ENCODE measurements around the gene ABLIM1.

The ABLIM1 gene

GRCh38 chr10:114489521-114490310 lies 168.4 kb downstream of the ABLIM1 start:
- no peak for DNase-seq (ENCODE audit: low spot score)

- no peak for DNase-seq (ENCODE audit: low spot score)
Observed at GRCh38 chr10:114487815-114488536, 170.1 kb downstream of the ABLIM1 start.

- no peak for DNase-seq (ENCODE audit: low spot score)
Observed at GRCh38 chr10:114486938-114487814, 170.9 kb downstream of the ABLIM1 start.

- no peak for DNase-seq (ENCODE audit: low spot score)
Observed at GRCh38 chr10:114485696-114486400, 172.2 kb downstream of the ABLIM1 start.

- DNase-seq (ENCODE audit: low spot score), result no peak
Observed at GRCh38 chr10:114483575-114483974, 174.5 kb downstream of the ABLIM1 start.

- no peak for DNase-seq (ENCODE audit: low spot score)
Observed at GRCh38 chr10:114482480-114483304, 175.4 kb downstream of the ABLIM1 start.

DNA sequence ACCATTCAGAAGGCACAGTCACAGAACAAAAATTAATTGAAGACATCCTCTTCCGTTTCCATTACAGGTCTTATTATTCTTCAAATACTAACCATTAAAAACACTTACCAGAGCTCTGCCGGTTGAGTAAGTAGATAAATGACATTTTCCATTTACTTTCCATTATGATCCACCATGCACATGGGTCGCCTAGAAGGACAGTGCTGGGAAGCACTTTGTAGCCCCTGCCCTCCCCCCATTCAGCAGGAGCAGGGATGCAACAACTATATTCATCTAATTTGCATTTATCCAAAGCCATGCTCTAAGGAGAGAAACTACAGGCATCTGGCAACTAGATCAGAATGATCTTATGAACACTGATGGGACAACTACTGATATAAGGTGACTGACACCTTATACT lies 177.0 kb downstream of the ABLIM1 start:
- DNase-seq (ENCODE audit: low spot score), result no peak

GRCh38 chr10:114479836-114480235 lies 178.2 kb downstream of the ABLIM1 start:
- no peak for DNase-seq (ENCODE audit: low spot score)

DNA sequence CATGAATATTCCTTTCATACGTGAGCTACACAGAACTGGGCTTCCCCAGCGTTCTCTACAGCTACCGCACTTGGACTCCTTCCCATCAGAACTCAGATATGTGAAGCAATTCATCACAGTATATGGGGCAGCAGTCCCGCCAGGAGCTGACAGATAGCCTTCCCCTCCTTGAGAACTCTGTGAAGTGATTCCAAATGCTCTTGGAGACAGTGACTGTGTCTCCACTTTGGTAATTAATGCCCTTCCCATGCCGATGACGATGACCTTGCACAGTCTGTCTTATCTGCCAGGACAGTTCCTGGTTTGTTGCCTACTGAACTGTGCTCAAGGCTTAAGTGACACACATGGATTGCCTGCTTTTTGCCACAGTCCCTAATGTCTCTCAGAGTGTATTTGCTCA lies 178.8 kb downstream of the ABLIM1 start:
- no peak for DNase-seq (ENCODE audit: low spot score)

- no peak for DNase-seq (ENCODE audit: low spot score)
Observed at GRCh38 chr10:114478281-114478680, 179.8 kb downstream of the ABLIM1 start.

GRCh38 chr10:114477285-114477684 lies 180.8 kb downstream of the ABLIM1 start:
- no peak for DNase-seq (ENCODE audit: low spot score)

DNA sequence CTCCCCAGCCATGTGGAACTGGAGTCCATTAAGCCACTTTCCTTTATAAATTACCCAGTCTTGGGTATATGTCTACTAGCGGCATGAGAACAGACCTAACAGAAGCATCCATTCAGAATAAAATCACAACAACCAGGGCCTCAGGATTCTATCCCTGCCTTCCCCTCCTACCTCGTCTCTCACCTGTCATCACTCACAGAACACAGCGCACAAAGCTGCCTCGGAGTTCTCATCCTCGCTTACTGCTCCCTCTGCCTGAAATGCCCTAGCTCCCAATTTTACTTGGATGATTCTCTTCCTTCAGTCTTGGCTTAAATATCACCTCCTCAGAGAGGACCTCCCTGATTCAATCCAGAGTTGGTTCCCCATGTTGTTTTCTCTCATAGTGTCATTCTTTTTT lies 183.1 kb downstream of the ABLIM1 start:
- no peak for DNase-seq (ENCODE audit: low spot score)

DNA sequence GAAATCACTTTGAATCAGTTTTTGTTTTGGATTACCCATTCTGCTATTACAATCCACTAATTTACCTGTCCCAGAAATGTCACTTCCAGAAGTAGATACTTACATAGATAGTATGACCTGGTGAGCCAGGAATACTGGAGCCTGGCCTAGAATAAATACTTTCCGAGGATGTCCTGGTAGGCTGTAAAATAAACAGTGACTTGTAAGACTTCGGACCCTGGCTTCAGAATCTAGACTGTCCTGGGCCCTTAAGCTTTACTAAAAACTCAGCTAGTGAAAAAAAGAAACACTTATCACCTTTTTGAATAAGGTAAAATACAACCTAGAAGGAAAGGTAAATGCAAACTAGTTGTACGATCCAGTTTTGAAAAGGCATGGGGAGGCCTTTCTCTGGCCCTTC lies 184.3 kb downstream of the ABLIM1 start:
- DNase-seq (ENCODE audit: low spot score), result no peak

- DNase-seq (ENCODE audit: low spot score), result no peak
Observed at GRCh38 chr10:114472877-114473253, 185.2 kb downstream of the ABLIM1 start.

DNA sequence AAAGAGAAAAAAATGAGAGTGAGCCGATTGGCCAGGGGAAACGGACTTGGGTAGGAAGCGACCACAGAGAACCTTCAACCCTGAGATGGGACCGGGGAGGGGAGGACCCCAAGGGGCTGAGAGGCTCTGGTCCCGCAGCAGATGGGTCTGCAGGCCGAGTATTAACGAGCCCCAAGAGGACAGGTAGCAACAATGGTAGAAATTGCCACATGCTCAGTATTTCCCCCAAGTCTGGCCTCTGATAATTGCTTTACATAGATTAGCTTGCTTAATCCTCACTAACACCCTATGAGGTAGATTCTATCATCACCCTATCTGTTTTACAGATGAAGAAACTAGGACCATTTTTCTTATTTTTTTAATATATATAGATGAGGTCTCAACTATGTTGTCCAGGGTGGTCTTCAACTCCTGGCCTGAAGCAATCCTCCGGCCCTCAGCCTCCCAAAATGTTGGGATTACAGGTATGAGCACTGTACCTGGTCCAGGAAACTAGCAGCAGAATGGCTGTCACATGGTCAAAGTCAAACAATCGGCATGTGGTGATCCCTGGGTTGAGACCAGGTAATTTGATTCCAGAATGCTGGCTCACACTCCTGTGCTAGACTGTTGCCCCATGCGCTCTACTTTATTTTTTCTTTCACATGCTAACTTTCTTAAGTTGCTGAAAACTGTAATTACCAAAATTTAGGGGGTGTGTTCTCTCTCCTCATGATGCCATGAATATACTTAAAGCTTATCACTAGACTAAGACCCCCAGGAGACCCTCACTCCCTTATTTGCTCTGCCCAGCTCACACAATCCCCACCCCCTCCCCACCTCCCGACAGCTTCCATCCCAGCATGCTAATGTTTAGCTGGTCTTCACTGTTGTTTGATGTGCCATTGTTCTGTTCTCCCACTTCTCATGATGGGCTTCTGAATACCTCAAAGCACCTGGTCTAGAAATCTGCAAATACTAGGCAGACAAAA lies 185.9 kb downstream of the ABLIM1 start:
- no peak for DNase-seq (ENCODE audit: low spot score)

GRCh38 chr10:114470956-114471905 lies 186.8 kb downstream of the ABLIM1 start:
- peak; percentile 73 for DNase-seq (ENCODE audit: low spot score)

DNA sequence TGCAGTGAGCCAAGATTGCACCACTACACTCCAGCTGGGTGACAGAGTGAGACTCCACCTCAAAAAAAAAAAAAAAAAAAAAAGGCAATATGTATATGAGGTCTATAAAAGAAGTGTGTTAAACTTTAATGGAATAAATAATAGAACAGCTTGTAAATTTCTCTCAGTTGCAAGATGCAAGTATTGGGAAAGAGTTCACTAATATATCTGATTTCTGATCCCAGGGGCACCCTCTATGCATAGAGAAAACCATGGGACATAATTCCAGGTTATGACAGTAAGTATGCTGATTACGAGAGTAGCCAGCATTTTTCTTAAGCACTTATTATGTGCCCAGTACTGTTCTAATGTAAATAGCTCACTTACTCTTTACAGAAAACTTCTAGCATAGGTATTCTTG lies 187.7 kb downstream of the ABLIM1 start:
- DNase-seq (ENCODE audit: low spot score), result no peak

DNA sequence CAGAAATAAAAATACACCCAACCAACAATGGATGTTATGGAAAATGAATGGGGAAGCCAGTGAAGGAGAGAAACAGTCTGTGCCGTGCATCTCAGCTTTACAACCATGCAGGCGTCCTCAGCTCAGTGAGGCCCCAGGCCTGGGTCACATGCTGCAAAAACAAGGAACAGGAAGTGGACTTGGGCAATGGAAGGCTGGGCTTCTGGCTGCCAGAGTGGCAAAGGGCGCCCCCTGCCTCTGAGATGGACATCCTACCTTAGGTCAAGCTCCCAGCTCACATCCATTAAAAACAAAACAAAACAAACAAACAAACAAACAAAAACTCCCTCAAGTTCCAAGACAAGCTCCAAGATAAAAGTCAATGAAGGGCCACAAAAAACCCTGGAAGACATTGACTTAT lies 199.1 kb downstream of the ABLIM1 start:
- DNase-seq (ENCODE audit: low spot score), result no peak

Data from left forelimb (tissue), 1 donor.